Trophoblast cell (in vitro differentiated cells and primary cell): ENCODE data around the gene AICDA.

ENCODE experiments used
- DNase-seq, 2 donors: peaks; one replicate each; pipeline ENCODE4 v3.0.0-alpha.2; 2016
- H2AFZ ChIP-seq: 2 replicates; pipeline ENCODE4 v1.6.1; 2013; ENCODE audit warnings: low read length, moderate library complexity, mild to moderate bottlenecking; ENCODE audit not compliant: insufficient read depth, poor library complexity
- H2AK5ac ChIP-seq: 2 replicates; pipeline ENCODE4 v1.6.1; 2013; ENCODE audit warnings: mild to moderate bottlenecking, low read length
- H2BK120ac ChIP-seq: 2 replicates; pipeline ENCODE4 v1.6.1; 2013; ENCODE audit warnings: low read length, mild to moderate bottlenecking, moderate library complexity; ENCODE audit not compliant: insufficient read depth, poor library complexity
- H2BK12ac ChIP-seq: 2 replicates; pipeline ENCODE4 v1.6.1; 2013; ENCODE audit warnings: mild to moderate bottlenecking, low read length, moderate library complexity
- H2BK5ac ChIP-seq: 2 replicates; pipeline ENCODE4 v1.6.1; 2013; ENCODE audit warnings: low read length, low read depth, moderate library complexity, mild to moderate bottlenecking; ENCODE audit not compliant: poor library complexity
- H3K14ac ChIP-seq: 2 replicates; pipeline ENCODE4 v1.6.1; 2013; ENCODE audit warnings: mild to moderate bottlenecking, low read length
- H3K18ac ChIP-seq: 2 replicates; pipeline ENCODE4 v1.6.1; 2013; ENCODE audit warnings: mild to moderate bottlenecking, low read length
- H3K23ac ChIP-seq: 2 replicates; pipeline ENCODE4 v1.6.1; 2013; ENCODE audit warnings: low read length
- H3K27ac ChIP-seq: 2 replicates; pipeline ENCODE4 v1.5.1; 2013; ENCODE audit warnings: low read depth, mild to moderate bottlenecking, inconsistent platforms, low read length, moderate library complexity
- H3K27me3 ChIP-seq: 2 replicates; pipeline ENCODE4 v1.6.1; 2013; ENCODE audit warnings: inconsistent platforms, mild to moderate bottlenecking, low read length, moderate library complexity; ENCODE audit not compliant: insufficient read depth
- H3K36me3 ChIP-seq, 2 experiments: 1 replicate in 1 of 2; 2 replicates in 1 of 2; pipeline ENCODE4 v1.6.1; 2013; ENCODE audit warnings: low read length in 2 of 2, mild to moderate bottlenecking in 2 of 2, moderate library complexity in 1 of 2; ENCODE audit not compliant: insufficient read depth in 2 of 2, control insufficient read depth in 1 of 2
- H3K4ac ChIP-seq: 2 replicates; pipeline ENCODE4 v1.6.1; 2013; ENCODE audit warnings: low read depth, mild to moderate bottlenecking, low read length, moderate library complexity
- H3K4me1 ChIP-seq, 2 experiments: 1 replicate in 1 of 2; 2 replicates in 1 of 2; pipeline ENCODE4 v1.6.1; 2013; ENCODE audit warnings: low read length in 2 of 2, mild to moderate bottlenecking in 2 of 2, moderate library complexity in 1 of 2; ENCODE audit not compliant: insufficient read depth in 2 of 2, control insufficient read depth in 1 of 2
- H3K4me2 ChIP-seq: 2 replicates; pipeline ENCODE4 v1.6.1; 2013; ENCODE audit warnings: inconsistent platforms, mild to moderate bottlenecking, low read length, moderate library complexity
- H3K4me3 ChIP-seq: 2 replicates; pipeline ENCODE4 v1.5.1; 2013; ENCODE audit warnings: mild to moderate bottlenecking, low read depth, low read length, inconsistent platforms
- H3K79me1 ChIP-seq: one replicate; pipeline ENCODE4 v1.6.1; 2013; ENCODE audit warnings: low read length
- H3K79me2 ChIP-seq: 2 replicates; pipeline ENCODE4 v1.6.1; 2013; ENCODE audit warnings: low read length, mild to moderate bottlenecking; ENCODE audit not compliant: control insufficient read depth, insufficient read depth, poor library complexity
- H3K9ac ChIP-seq: 2 replicates; pipeline ENCODE4 v1.6.1; 2013; ENCODE audit warnings: mild to moderate bottlenecking, low read length
- H3K9me3 ChIP-seq: 2 replicates; pipeline ENCODE4 v1.6.1; 2013; ENCODE audit warnings: low read depth, mild to moderate bottlenecking, control low read depth, inconsistent platforms, low read length; ENCODE audit not compliant: insufficient read depth
- H4K12ac ChIP-seq: 2 replicates; pipeline ENCODE4 v1.6.1; 2013; ENCODE audit warnings: low read depth, mild to moderate bottlenecking, low read length, moderate library complexity
- H4K8ac ChIP-seq: 2 replicates; pipeline ENCODE4 v1.6.1; 2013; ENCODE audit warnings: low read depth, mild to moderate bottlenecking, low read length, moderate library complexity
- H4K91ac ChIP-seq: one replicate; pipeline ENCODE4 v1.6.1; 2013; ENCODE audit warnings: low read depth, mild to moderate bottlenecking, low read length, moderate library complexity
- WGBS: extraction: QIAGEN DNeasy Blood & Tissue Kit; methylation state at CpG from one replicate; pipeline ENCODE4 v1.1.7; 2013; ENCODE audit warnings: missing lambda C conversion rate; ENCODE audit not compliant: insufficient read length, insufficient coverage; ENCODE audit errors: extremely low coverage; 5-methylcytosine and 5-hydroxymethylcytosine counted together

The AICDA gene

DNA sequence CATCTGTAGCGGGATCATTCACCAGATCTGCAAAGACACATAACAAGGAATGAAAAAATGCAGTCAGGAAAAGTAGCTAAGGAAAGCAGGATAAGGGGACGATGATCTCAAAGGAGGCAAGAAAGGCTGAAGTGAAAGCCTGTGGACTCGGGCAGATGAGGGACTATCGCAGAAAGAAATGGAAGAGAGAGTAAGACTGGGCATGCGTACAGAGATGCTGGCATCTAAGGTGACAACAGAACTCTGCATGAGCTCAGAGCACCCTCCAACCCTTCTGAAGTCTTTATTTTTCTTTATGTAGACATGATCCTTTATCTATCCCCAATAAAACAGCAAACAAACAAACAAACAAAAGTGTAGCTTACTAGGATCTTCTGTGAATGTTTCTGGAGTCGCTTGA is 42.8 kb upstream of the AICDA start:
- Histone ChIP-seq H3K23ac (no peak overlapping the region), H3K4ac (no peak overlapping the region), H2BK5ac (no peak overlapping the region), H4K12ac (no peak overlapping the region), H3K14ac (no peak overlapping the region), H3K4me3 (no peak overlapping the region), H3K4me2 (no peak overlapping the region), H3K18ac (no peak overlapping the region), H2AFZ (no peak overlapping the region), H2BK120ac (no peak overlapping the region), H3K4me1 (peaks cover 11% of the 10 kb centered on the region in 2 experiments), H4K8ac (no peak overlapping the region), H3K9ac (no peak overlapping the region), H3K9me3 (no peaks in the 10 kb centered on the region), H2AK5ac (no peak overlapping the region), H4K91ac (no peak overlapping the region), H3K27ac (no peak overlapping the region), H2BK12ac (no peak overlapping the region), H3K27me3 (no peaks in the 10 kb centered on the region), H3K36me3 (peaks cover 17 to 18% of the 10 kb centered on the region in 2 experiments), H3K79me1 (peaks cover 14% of the 10 kb centered on the region), H3K79me2 (no peaks in the 10 kb centered on the region)
- DNase-seq, result no peak
- no CpG with 5 or more reads among the region's 6 CpGs for WGBS

DNA sequence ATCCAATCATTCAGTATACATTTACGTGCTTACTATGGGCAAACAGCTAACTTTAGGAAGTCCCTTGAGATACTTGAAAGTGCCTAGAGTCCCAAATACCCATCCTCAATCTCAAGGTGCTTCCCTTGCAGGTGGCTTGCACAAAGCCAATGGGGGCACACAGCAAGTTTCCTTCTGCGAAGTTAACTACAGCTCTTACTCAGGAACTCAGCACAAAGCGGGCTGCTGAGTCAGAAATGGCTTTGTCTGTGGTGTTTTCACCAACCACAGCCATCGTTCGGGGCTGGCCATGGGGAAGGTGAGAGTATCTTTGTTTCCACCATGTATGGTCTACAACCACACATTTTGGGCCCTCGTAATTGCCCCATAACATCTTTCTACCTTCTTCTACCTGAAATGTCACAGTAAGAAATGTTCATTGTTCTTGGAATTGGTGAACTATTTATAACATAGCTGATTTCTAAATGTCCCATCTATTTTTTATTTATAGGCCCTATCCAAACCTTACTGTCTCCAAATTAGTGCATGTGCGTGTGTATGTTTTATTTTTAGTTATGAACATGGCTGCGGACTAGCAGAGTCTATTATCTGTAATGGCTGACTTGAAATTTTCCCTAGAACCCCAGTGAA is 36.0 kb upstream of the AICDA start:
- Histone ChIP-seq H3K23ac (no peak overlapping the region), H4K12ac (no peak overlapping the region), H4K91ac (no peak overlapping the region), H3K9me3 (no peaks in the 10 kb centered on the region), H3K27me3 (no peaks in the 10 kb centered on the region), H3K18ac (no peak overlapping the region), H3K4ac (no peak overlapping the region), H3K36me3 (peaks cover 11 to 28% of the 10 kb centered on the region in 2 experiments), H3K4me1 (no peaks in the 10 kb centered on the region), H3K79me2 (no peaks in the 10 kb centered on the region), H2BK12ac (no peak overlapping the region), H3K9ac (no peak overlapping the region), H3K14ac (no peak overlapping the region), H3K27ac (no peak overlapping the region), H2AK5ac (no peak overlapping the region), H3K4me3 (no peak overlapping the region), H2BK5ac (no peak overlapping the region), H2BK120ac (no peak overlapping the region), H4K8ac (no peak overlapping the region), H2AFZ (no peak overlapping the region), H3K4me2 (no peak overlapping the region), H3K79me1 (no peaks in the 10 kb centered on the region)
- WGBS, result no CpG with 5 or more reads among the region's 8 CpGs
- DNase-seq, result no peak

DNA sequence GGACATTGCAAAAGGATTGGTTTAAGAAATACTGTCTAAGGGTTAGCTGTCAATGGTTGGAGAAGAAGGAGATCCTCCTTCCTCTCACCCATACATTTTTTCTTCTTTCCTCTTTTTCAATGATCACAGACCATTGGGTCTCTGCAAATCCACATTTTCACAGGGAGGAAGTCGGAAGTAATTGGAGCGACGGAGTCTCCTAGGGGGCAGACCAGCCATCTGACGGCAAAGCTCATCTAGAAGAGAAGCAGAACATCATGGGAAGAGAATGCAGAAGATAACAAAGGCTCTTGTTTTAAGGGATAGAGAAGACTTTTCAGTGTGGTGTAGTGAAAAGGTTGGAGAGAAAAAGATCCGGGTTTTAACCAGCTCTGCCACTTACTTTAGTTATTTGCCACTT is 35.3 kb upstream of the AICDA start:
- Histone ChIP-seq H3K4me1 (no peaks in the 10 kb centered on the region), H3K36me3 (peaks cover 7 to 24% of the 10 kb centered on the region in 2 experiments), H3K18ac (no peak overlapping the region), H2BK12ac (no peak overlapping the region), H2BK5ac (no peak overlapping the region), H3K79me1 (no peaks in the 10 kb centered on the region), H3K27me3 (no peaks in the 10 kb centered on the region), H3K23ac (no peak overlapping the region), H4K8ac (no peak overlapping the region), H3K4ac (no peak overlapping the region), H2AFZ (no peak overlapping the region), H4K12ac (no peak overlapping the region), H3K9ac (no peak overlapping the region), H3K4me2 (no peak overlapping the region), H3K79me2 (no peaks in the 10 kb centered on the region), H4K91ac (no peak overlapping the region), H3K4me3 (no peak overlapping the region), H2AK5ac (no peak overlapping the region), H3K27ac (no peak overlapping the region), H3K14ac (no peak overlapping the region), H2BK120ac (no peak overlapping the region), H3K9me3 (no peaks in the 10 kb centered on the region)
- WGBS, result no CpG with 5 or more reads among the region's 5 CpGs
- no peak for DNase-seq

DNA sequence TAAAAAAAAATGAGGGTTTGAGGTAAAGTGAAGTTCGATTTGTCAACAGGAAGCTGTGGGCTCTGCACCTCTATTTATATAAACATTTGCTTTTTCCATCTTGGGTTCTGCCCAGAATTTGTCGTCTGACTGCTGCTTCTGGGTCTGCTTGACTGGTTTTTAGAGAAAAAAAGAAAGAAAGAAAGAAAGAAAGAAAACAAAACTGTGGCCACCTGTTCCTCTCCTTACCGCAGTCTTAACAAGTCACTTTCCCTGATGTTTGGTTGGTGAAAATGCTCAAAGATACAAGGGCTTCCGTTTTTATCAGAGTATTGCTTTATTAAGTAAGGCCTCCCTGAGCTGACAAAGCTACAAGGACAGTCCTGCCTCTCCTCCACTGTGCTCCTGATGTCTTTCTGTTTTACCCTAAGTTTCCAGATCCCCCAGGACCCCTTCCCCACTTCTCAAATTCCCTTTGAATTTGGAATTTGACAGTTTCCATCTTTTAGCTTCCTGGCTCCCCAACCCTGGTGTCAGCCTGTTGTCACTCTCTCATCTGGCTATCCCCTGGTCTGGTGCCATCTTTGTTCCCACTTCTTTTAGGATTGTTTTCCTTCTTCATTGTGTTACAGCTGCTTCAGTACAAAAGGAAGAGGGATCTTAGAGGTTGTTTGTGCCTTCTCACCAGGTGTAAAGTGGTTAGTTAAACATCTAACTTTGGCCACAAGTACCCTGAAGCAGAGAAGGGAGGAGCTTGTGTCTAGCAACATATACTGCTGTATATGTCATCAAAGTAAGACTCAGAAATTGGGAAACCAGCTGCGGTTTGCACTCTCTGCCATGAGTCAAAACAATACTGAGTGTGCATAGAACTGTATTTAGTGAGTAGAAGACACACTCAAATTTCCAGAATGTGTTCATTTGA is 31.9 kb upstream of the AICDA start:
- Histone ChIP-seq H3K14ac (no peak overlapping the region), H4K8ac (no peak overlapping the region), H3K23ac (no peak overlapping the region), H2AFZ (no peak overlapping the region), H3K4me3 (no peak overlapping the region), H3K36me3 (peaks cover 5 to 18% of the 10 kb centered on the region in 2 experiments), H4K91ac (no peak overlapping the region), H3K18ac (no peak overlapping the region), H2AK5ac (no peak overlapping the region), H3K79me1 (no peaks in the 10 kb centered on the region), H2BK5ac (no peak overlapping the region), H4K12ac (no peak overlapping the region), H3K27me3 (no peaks in the 10 kb centered on the region), H3K27ac (no peak overlapping the region), H3K4me1 (peaks cover 0 to 5% of the 10 kb centered on the region in 2 experiments), H3K4me2 (no peak overlapping the region), H3K79me2 (no peaks in the 10 kb centered on the region), H3K9ac (no peak overlapping the region), H2BK12ac (no peak overlapping the region), H3K4ac (no peak overlapping the region), H3K9me3 (no peaks in the 10 kb centered on the region), H2BK120ac (no peak overlapping the region)
- DNase-seq, result peak; percentile 26 to 48
- no CpG with 5 or more reads among the region's 5 CpGs for whole genome bisulfite sequencing
